ENCODE measurements around the gene TMEM108.

The TMEM108 gene

GRCh38 chr3:133289322-133289721 is 251.1 kb downstream of the TMEM108 start:
- no peak for DNase-seq

- DNase-seq, result peak; percentile 76
Observed at GRCh38 chr3:133292296-133292695, 254.1 kb downstream of the TMEM108 start.

GRCh38 chr3:133293397-133294110 is 255.4 kb downstream of the TMEM108 start:
- peak; percentile 31 for DNase-seq

- peak; percentile 11 for DNase-seq
Observed at GRCh38 chr3:133294253-133294652, 256.1 kb downstream of the TMEM108 start.

- peak; percentile 85 for DNase-seq
Observed at GRCh38 chr3:133295199-133295901, 257.2 kb downstream of the TMEM108 start.

- DNase-seq, result no peak
Observed at GRCh38 chr3:133295944-133296917, 258.0 kb downstream of the TMEM108 start.

- no peak for DNase-seq
Observed at GRCh38 chr3:133296981-133297380, 258.8 kb downstream of the TMEM108 start.

- DNase-seq, result peak; percentile 64
Observed at GRCh38 chr3:133300102-133300501, 261.9 kb downstream of the TMEM108 start.

GRCh38 chr3:133301194-133301593 is 263.0 kb downstream of the TMEM108 start:
- DNase-seq, result no peak

GRCh38 chr3:133301731-133302130 is 263.5 kb downstream of the TMEM108 start:
- no peak for DNase-seq

- no peak for DNase-seq
Observed at GRCh38 chr3:133303430-133303829, 265.2 kb downstream of the TMEM108 start.

- DNase-seq, result no peak
Observed at GRCh38 chr3:133317866-133318265, 279.7 kb downstream of the TMEM108 start.

GRCh38 chr3:133328373-133328772 is 290.2 kb downstream of the TMEM108 start:
- DNase-seq, result no peak

GRCh38 chr3:133329626-133330025 is 291.4 kb downstream of the TMEM108 start:
- DNase-seq, result peak; percentile 67

GRCh38 chr3:133330065-133330464 is 291.9 kb downstream of the TMEM108 start:
- DNase-seq, result peak; percentile 77

GRCh38 chr3:133330522-133330921 is 292.3 kb downstream of the TMEM108 start:
- DNase-seq, result no peak

- DNase-seq, result no peak
Observed at GRCh38 chr3:133354721-133355120, 316.5 kb downstream of the TMEM108 start.

GRCh38 chr3:133360476-133360875 is 322.3 kb downstream of the TMEM108 start:
- DNase-seq, result peak; percentile 20

GRCh38 chr3:133361011-133361410 is 322.8 kb downstream of the TMEM108 start:
- DNase-seq, result no peak

GRCh38 chr3:133361435-133361834 is 323.2 kb downstream of the TMEM108 start:
- no peak for DNase-seq

- DNase-seq, result peak; percentile 73
Observed at GRCh38 chr3:133362539-133362938, 324.3 kb downstream of the TMEM108 start.

- DNase-seq, result no peak
Observed at GRCh38 chr3:133364704-133365103, 326.5 kb downstream of the TMEM108 start.

GRCh38 chr3:133366921-133367320 is 328.7 kb downstream of the TMEM108 start:
- DNase-seq, result no peak
